NAMALWA (cell line): ENCODE results near the gene SLC30A4.
"Not testable (repeated sequence)": the region's sequence is repeated elsewhere in the genome, so short reads cannot be mapped to it uniquely, and the experiment has no call there.

ENCODE experiments used
- DNase-seq: peaks from one replicate; pipeline ENCODE4 v3.0.0-alpha.2; 2015; ENCODE audit warnings: low spot score

SLC30A4 gene

GRCh38 chr15:45522328-45523165 lies at the start of gene SLC30A4:
Gene SLC30A4, minus strand, starts transcription at chr15:45522755. Its CDS starts 401 bp downstream, at chr15:45522354.
- DNase-seq, result peak; percentile 68

- no peak for DNase-seq
Observed at GRCh38 chr15:45555934-45556608, 33.5 kb upstream of the SLC30A4 start.

GRCh38 chr15:45551676-45552075 lies 29.1 kb upstream of the SLC30A4 start:
- no peak for DNase-seq

- no peak for DNase-seq
Observed at GRCh38 chr15:45550436-45550835, 27.9 kb upstream of the SLC30A4 start.

GRCh38 chr15:45549541-45550220 lies 27.1 kb upstream of the SLC30A4 start:
- no peak for DNase-seq

GRCh38 chr15:45548753-45549520 lies 26.4 kb upstream of the SLC30A4 start:
- DNase-seq, result no peak

GRCh38 chr15:45546789-45547188 lies 24.2 kb upstream of the SLC30A4 start:
- no peak for DNase-seq

- peak; percentile 19 for DNase-seq
Observed at GRCh38 chr15:45544266-45545023, 21.9 kb upstream of the SLC30A4 start.

- DNase-seq, result no peak
Observed at GRCh38 chr15:45543051-45543450, 20.5 kb upstream of the SLC30A4 start.

GRCh38 chr15:45540531-45540930 lies 18.0 kb upstream of the SLC30A4 start:
- DNase-seq, result no peak

- DNase-seq, result no peak
Observed at GRCh38 chr15:45539680-45540079, 17.1 kb upstream of the SLC30A4 start.

GRCh38 chr15:45536934-45537333 lies 14.4 kb upstream of the SLC30A4 start:
- no peak for DNase-seq

GRCh38 chr15:45535486-45536042 lies 13.0 kb upstream of the SLC30A4 start:
- DNase-seq, result no peak

- DNase-seq, result no peak
Observed at GRCh38 chr15:45534821-45535220, 12.3 kb upstream of the SLC30A4 start.

GRCh38 chr15:45532892-45533291 lies 10.3 kb upstream of the SLC30A4 start:
- not testable (repeated sequence) for DNase-seq

GRCh38 chr15:45529613-45530012 lies 7.1 kb upstream of the SLC30A4 start:
- no peak for DNase-seq

GRCh38 chr15:45527086-45527485 lies 4.5 kb upstream of the SLC30A4 start:
- no peak for DNase-seq

GRCh38 chr15:45523166-45523460 lies 558 bp upstream of the SLC30A4 start:
- no peak for DNase-seq

GRCh38 chr15:45521596-45522327 lies 793 bp downstream of the SLC30A4 start:
- peak; percentile 57 for DNase-seq

GRCh38 chr15:45510758-45511280 lies 11.7 kb downstream of the SLC30A4 start:
- no peak for DNase-seq
